H9 (cell line): ENCODE measurements around the gene CEACAM5. TPM values are rescaled to one million over a fixed set of nuclear protein-coding genes. Genes with fewer than 3 reads are reported as not detected.

Source experiments
- DNase-seq: peaks from one replicate; pipeline ENCODE4 v3.0.0-alpha.2; 2017
- H2AFZ ChIP-seq: one replicate; pipeline ENCODE4 v1.6.1; 2013; ENCODE audit warnings: mild to moderate bottlenecking, low read length, control low read depth, moderate library complexity
- H2AK5ac ChIP-seq: 2 replicates; pipeline ENCODE4 v1.6.1; 2013; ENCODE audit warnings: low read length, control low read depth, mixed read lengths; ENCODE audit not compliant: insufficient read length
- H2BK120ac ChIP-seq: one replicate; pipeline ENCODE4 v1.6.1; 2013; ENCODE audit warnings: low read depth, mild to moderate bottlenecking, low read length, control low read depth, inconsistent platforms; ENCODE audit not compliant: poor library complexity, severe bottlenecking
- H2BK12ac ChIP-seq: 2 replicates; pipeline ENCODE4 v1.6.1; 2013; ENCODE audit warnings: low read length, control low read depth, mixed read lengths, low read depth; ENCODE audit not compliant: insufficient read length
- H2BK15ac ChIP-seq: 2 replicates; pipeline ENCODE4 v1.6.1; 2013; ENCODE audit warnings: low read depth, low read length, control low read depth
- H2BK20ac ChIP-seq: one replicate; pipeline ENCODE4 v1.6.1; 2013; ENCODE audit warnings: low read depth, mild to moderate bottlenecking, low read length, control low read depth, inconsistent platforms; ENCODE audit not compliant: poor library complexity, severe bottlenecking
- H2BK5ac ChIP-seq: 2 replicates; pipeline ENCODE4 v1.6.1; 2013; ENCODE audit warnings: low read length, control low read depth, mixed read lengths; ENCODE audit not compliant: insufficient read length
- H3K14ac ChIP-seq: 2 replicates; pipeline ENCODE4 v1.6.1; 2013; ENCODE audit warnings: low read length, control low read depth; ENCODE audit not compliant: insufficient read depth
- H3K18ac ChIP-seq: 2 replicates; pipeline ENCODE4 v1.6.1; 2013; ENCODE audit warnings: low read depth, mild to moderate bottlenecking, mixed read lengths, low read length, control low read depth; ENCODE audit not compliant: insufficient read length
- H3K23ac ChIP-seq: 2 replicates; pipeline ENCODE4 v1.6.1; 2013; ENCODE audit warnings: low read length, control low read depth, mixed read lengths, low read depth; ENCODE audit not compliant: insufficient read length
- H3K23me2 ChIP-seq: 2 replicates; pipeline ENCODE4 v1.6.1; 2013; ENCODE audit warnings: low read depth, mild to moderate bottlenecking, mixed read lengths, low read length, control low read depth; ENCODE audit not compliant: insufficient read length, poor library complexity, severe bottlenecking
- H3K27ac ChIP-seq: 2 replicates; pipeline ENCODE4 v1.5.1; 2013; ENCODE audit warnings: low read length, control low read depth, mixed read lengths, low read depth; ENCODE audit not compliant: insufficient read length
- H3K27me3 ChIP-seq: 2 replicates; pipeline ENCODE4 v1.6.1; 2013; ENCODE audit warnings: low read length, control low read depth, inconsistent platforms; ENCODE audit not compliant: insufficient read depth
- H3K4ac ChIP-seq: 2 replicates; pipeline ENCODE4 v1.6.1; 2013; ENCODE audit warnings: low read depth, mild to moderate bottlenecking, control low read depth, inconsistent platforms, low read length, moderate library complexity
- H3K4me1 ChIP-seq: 2 replicates; pipeline ENCODE4 v1.6.1; 2013; ENCODE audit warnings: low read length, control low read depth, inconsistent platforms; ENCODE audit not compliant: insufficient read depth
- H3K4me2 ChIP-seq: 2 replicates; pipeline ENCODE4 v1.6.1; 2013; ENCODE audit warnings: low read length, control low read depth, mixed read lengths; ENCODE audit not compliant: insufficient read length, insufficient read depth
- H3K56ac ChIP-seq: 2 replicates; pipeline ENCODE4 v1.6.1; 2013; ENCODE audit warnings: low read depth, mild to moderate bottlenecking, mixed read lengths, low read length, control low read depth; ENCODE audit not compliant: insufficient read length
- H3K79me1 ChIP-seq: 2 replicates; pipeline ENCODE4 v1.6.1; 2013; ENCODE audit warnings: low read depth, mild to moderate bottlenecking, moderate library complexity, low read length, control low read depth, inconsistent platforms; ENCODE audit not compliant: insufficient read depth, poor library complexity, severe bottlenecking
- H3K79me2 ChIP-seq: 2 replicates; pipeline ENCODE4 v1.6.1; 2013; ENCODE audit warnings: low read length, control low read depth, inconsistent platforms; ENCODE audit not compliant: insufficient read depth
- H3K9ac ChIP-seq: 2 replicates; pipeline ENCODE4 v1.6.1; 2013; ENCODE audit warnings: low read length, control low read depth, mixed read lengths; ENCODE audit not compliant: insufficient read length; ENCODE audit errors: extremely low read depth
- H3K9me3 ChIP-seq: one replicate; pipeline ENCODE4 v1.6.1; 2013; ENCODE audit warnings: low read depth, low read length, inconsistent platforms; ENCODE audit not compliant: control insufficient read depth
- H3T11ph ChIP-seq: one replicate; pipeline ENCODE4 v1.6.1; 2013; ENCODE audit warnings: mild to moderate bottlenecking, low read length, control low read depth, inconsistent platforms
- H4K20me1 ChIP-seq: one replicate; pipeline ENCODE4 v1.6.1; 2013; ENCODE audit not compliant: control insufficient read depth, insufficient read length, insufficient read depth
- H4K5ac ChIP-seq: 2 replicates; pipeline ENCODE4 v1.6.1; 2013; ENCODE audit warnings: low read depth, mild to moderate bottlenecking, mixed read lengths, low read length, control low read depth; ENCODE audit not compliant: insufficient read length
- H4K8ac ChIP-seq: replicated peaks from 2 replicates; pipeline ENCODE4 v1.6.1; 2013; ENCODE audit warnings: low read length, control low read depth, mixed read lengths, low read depth; ENCODE audit not compliant: insufficient read length
- H4K91ac ChIP-seq: 2 replicates; pipeline ENCODE4 v1.6.1; 2013; ENCODE audit warnings: low read depth, mild to moderate bottlenecking, moderate library complexity, mixed read lengths, low read length, control low read depth; ENCODE audit not compliant: insufficient read length
- H3K27ac Mint-ChIP-seq, 3 experiments: 2 replicates in 2 of 3; 3 replicates in 1 of 3; pipeline ENCODE4 v1.8.0; 2020 to 2021; ENCODE audit warnings: mixed read lengths in 3 of 3, mild to moderate bottlenecking in 1 of 3, moderate library complexity in 1 of 3
- H3K27me3 Mint-ChIP-seq: 2 replicates; pipeline ENCODE4 v1.8.0; 2021; ENCODE audit warnings: low read depth, mild to moderate bottlenecking, moderate library complexity, mixed read lengths
- H3K36me3 Mint-ChIP-seq, 3 experiments: 2 replicates in 2 of 3; 3 replicates in 1 of 3; pipeline ENCODE4 v1.8.0; 2020 to 2021; ENCODE audit warnings: low read depth in 3 of 3, mixed read lengths in 3 of 3; ENCODE audit not compliant: insufficient read depth in 1 of 3
- H3K4me1 Mint-ChIP-seq, 2 experiments: 2 replicates each; pipeline ENCODE4 v1.8.0; 2020; ENCODE audit warnings: mixed read lengths in 2 of 2
- H3K4me3 Mint-ChIP-seq, 2 experiments: 2 replicates in 1 of 2; 3 replicates in 1 of 2; pipeline ENCODE4 v1.8.0; 2020 to 2021; ENCODE audit warnings: mild to moderate bottlenecking in 2 of 2, mixed read lengths in 2 of 2, moderate library complexity in 1 of 2
- H3K9me3 Mint-ChIP-seq, 2 experiments: 2 replicates in 1 of 2; 3 replicates in 1 of 2; pipeline ENCODE4 v1.8.0; 2020; ENCODE audit warnings: mild to moderate bottlenecking in 2 of 2, mixed read lengths in 2 of 2, moderate library complexity in 1 of 2
- WGBS: extraction: QIAGEN DNeasy Blood & Tissue Kit; methylation state at CpG from one replicate; pipeline ENCODE4 v1.1.7; 2013; ENCODE audit warnings: missing lambda C conversion rate, low lambda C conversion rate, mixed read lengths; ENCODE audit not compliant: insufficient read length; ENCODE audit errors: extremely low coverage; 5-methylcytosine and 5-hydroxymethylcytosine counted together
- total RNA-seq: library from RNA; stranded (reverse); gene quantifications from 2 replicates; pipeline ENCODE4 v1.2.1, GENCODE V29; 2021
- TF ChIP-seq, protein P1 (sequence below): fragments of 200-600 bp; sonication (generic); conservative IDR thresholded peaks from 3 replicates; pipeline ENCODE4 v1.8.0; 2021; ENCODE audit warnings: antibody characterized with exemption, mild to moderate bottlenecking

CEACAM5 gene
- total RNA-seq, 1 experiment from 2014 or later = not detected

DNA sequence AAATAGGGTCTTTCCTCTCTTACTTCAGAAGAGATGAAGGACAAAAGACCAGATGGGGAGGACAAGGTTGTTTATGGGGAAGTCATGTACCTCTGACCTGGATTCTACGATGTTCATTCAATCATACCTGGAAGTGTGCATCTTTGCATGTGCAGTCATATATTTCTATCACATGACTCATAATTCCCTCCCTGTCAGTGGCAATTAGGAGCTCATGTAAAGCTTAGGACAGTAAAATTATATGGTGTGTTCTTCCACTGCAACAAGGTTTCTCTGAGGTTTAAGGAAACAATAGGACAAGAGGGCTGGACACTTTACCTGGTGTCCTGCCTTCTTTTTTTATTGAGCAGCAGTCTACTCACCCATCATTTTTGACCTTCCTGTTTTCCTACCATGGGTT lies 40.1 kb upstream of the CEACAM5 start:
- H3K9ac ChIP-seq = no peak overlapping the region
- H3K9me3 ChIP-seq = peaks cover 58% of the 10 kb centered on the region
- H3K79me1 ChIP-seq = no peaks in the 10 kb centered on the region
- TF ChIP-seq, protein P1, sequence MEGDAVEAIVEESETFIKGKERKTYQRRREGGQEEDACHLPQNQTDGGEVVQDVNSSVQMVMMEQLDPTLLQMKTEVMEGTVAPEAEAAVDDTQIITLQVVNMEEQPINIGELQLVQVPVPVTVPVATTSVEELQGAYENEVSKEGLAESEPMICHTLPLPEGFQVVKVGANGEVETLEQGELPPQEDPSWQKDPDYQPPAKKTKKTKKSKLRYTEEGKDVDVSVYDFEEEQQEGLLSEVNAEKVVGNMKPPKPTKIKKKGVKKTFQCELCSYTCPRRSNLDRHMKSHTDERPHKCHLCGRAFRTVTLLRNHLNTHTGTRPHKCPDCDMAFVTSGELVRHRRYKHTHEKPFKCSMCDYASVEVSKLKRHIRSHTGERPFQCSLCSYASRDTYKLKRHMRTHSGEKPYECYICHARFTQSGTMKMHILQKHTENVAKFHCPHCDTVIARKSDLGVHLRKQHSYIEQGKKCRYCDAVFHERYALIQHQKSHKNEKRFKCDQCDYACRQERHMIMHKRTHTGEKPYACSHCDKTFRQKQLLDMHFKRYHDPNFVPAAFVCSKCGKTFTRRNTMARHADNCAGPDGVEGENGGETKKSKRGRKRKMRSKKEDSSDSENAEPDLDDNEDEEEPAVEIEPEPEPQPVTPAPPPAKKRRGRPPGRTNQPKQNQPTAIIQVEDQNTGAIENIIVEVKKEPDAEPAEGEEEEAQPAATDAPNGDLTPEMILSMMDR = no peak
- no peak overlapping the region for H3K18ac ChIP-seq
- Mint-ChIP-seq H3K4me1 (no peaks in the 10 kb centered on the region), H3K27ac (no peak overlapping the region), H3K4me3 (no peak overlapping the region), H3K27me3 (no peaks in the 10 kb centered on the region; the same call in 1 of the 2 replicates), H3K36me3 (peaks cover 0 to 38% (median 4%) of the 10 kb centered on the region in 3 experiments; a peak in 3 of 7 replicates), H3K9me3 (peaks cover 89 to 95% of the 10 kb centered on the region in 2 experiments)
- H2AK5ac ChIP-seq = no peak overlapping the region
- H3K27ac ChIP-seq = no peak overlapping the region
- H3K4ac ChIP-seq = no peak overlapping the region
- DNase-seq = no peak
- H2BK20ac ChIP-seq = no peak overlapping the region
- no peaks in the 10 kb centered on the region for H3K79me2 ChIP-seq
- H4K8ac ChIP-seq = no peak overlapping the region
- H3K4me1 ChIP-seq = no peaks in the 10 kb centered on the region
- no peak overlapping the region for H3K56ac ChIP-seq
- no peak overlapping the region for H2BK12ac ChIP-seq
- H4K5ac ChIP-seq = no peak overlapping the region
- WGBS = no CpG with 5 or more reads among the region's 1 CpG
- no peak overlapping the region for H4K91ac ChIP-seq
- H2BK5ac ChIP-seq = no peak overlapping the region
- H2BK120ac ChIP-seq = no peak overlapping the region
- no peaks in the 10 kb centered on the region for H3K23me2 ChIP-seq
- H4K20me1 ChIP-seq = no peaks in the 10 kb centered on the region
- no peaks in the 10 kb centered on the region for H3K27me3 ChIP-seq
- H3K14ac ChIP-seq = no peak overlapping the region
- H3T11ph ChIP-seq = no peak overlapping the region
- no peak overlapping the region for H2AFZ ChIP-seq
- no peak overlapping the region for H3K4me2 ChIP-seq
- no peak overlapping the region for H2BK15ac ChIP-seq
- H3K23ac ChIP-seq = no peak overlapping the region
